Ishikawa (cell line): ENCODE data around the gene CACNA1C.

Experiments used
- CEBPB ChIP-seq: IDR thresholded peaks from 2 replicates; pipeline ENCODE4 v1.6.1; 2012
- CREB1 ChIP-seq: IDR thresholded peaks from 2 replicates; pipeline ENCODE4 v1.6.1; 2012; ENCODE audit warnings: low read depth
- EGR1 ChIP-seq: IDR thresholded peaks from 2 replicates; pipeline ENCODE4 v1.6.1; 2012
- EP300 ChIP-seq: IDR thresholded peaks from 2 replicates; pipeline ENCODE4 v1.6.1; 2012; ENCODE audit warnings: borderline replicate concordance
- FOXM1 ChIP-seq: IDR thresholded peaks from 2 replicates; pipeline ENCODE4 v1.6.1; 2012; ENCODE audit warnings: low read depth, borderline replicate concordance
- MAX ChIP-seq: IDR thresholded peaks from 2 replicates; pipeline ENCODE4 v1.6.1; 2012
- NFIC ChIP-seq: IDR thresholded peaks from 2 replicates; pipeline ENCODE4 v1.6.1; 2012
- RAD21 ChIP-seq: IDR thresholded peaks from 2 replicates; pipeline ENCODE4 v1.6.1; 2012; ENCODE audit warnings: low read depth
- REST ChIP-seq: IDR thresholded peaks from 2 replicates; pipeline ENCODE4 v1.6.1; 2012; ENCODE audit warnings: low read depth, mild to moderate bottlenecking
- TAF1 ChIP-seq: IDR thresholded peaks from 2 replicates; pipeline ENCODE4 v1.6.1; 2012; ENCODE audit warnings: low read depth, mild to moderate bottlenecking
- TCF12 ChIP-seq: IDR thresholded peaks from 2 replicates; pipeline ENCODE4 v1.6.1; 2012; ENCODE audit warnings: low read depth
- TEAD4 ChIP-seq: IDR thresholded peaks from 2 replicates; pipeline ENCODE4 v1.6.1; 2012
- USF1 ChIP-seq: IDR thresholded peaks from 2 replicates; pipeline ENCODE4 v1.6.1; 2012
- YY1 ChIP-seq: IDR thresholded peaks from 2 replicates; pipeline ENCODE4 v1.6.1; 2012; ENCODE audit warnings: low read depth
- ZBTB7A ChIP-seq: IDR thresholded peaks from 2 replicates; pipeline ENCODE4 v1.6.1; 2012; ENCODE audit warnings: low read depth

CACNA1C gene

GRCh38 chr12:2118061-2118460 is 65.3 kb downstream of the CACNA1C start:
- no peak for TF ChIP-seq FOXM1

GRCh38 chr12:2118481-2119255 is 65.9 kb downstream of the CACNA1C start:
- TF ChIP-seq FOXM1 = no peak
- TF ChIP-seq CREB1 = no peak
- no peak for TF ChIP-seq TAF1
- no peak for TF ChIP-seq REST
- TF ChIP-seq TEAD4 = no peak
- TF ChIP-seq RAD21 = no peak
- TF ChIP-seq ZBTB7A = no peak
- no peak for TF ChIP-seq EGR1

GRCh38 chr12:2119266-2119665 is 66.5 kb downstream of the CACNA1C start:
- TF ChIP-seq NFIC (no peak), REST (no peak), YY1 (no peak), FOXM1 (no peak), MAX (no peak), CEBPB (no peak), EGR1 (no peak), RAD21 (no peak), TAF1 (no peak), ZBTB7A (no peak), USF1 (no peak), TCF12 (no peak), TEAD4 (no peak), CREB1 (no peak)

- TF ChIP-seq NFIC (no peak), TEAD4 (no peak), EP300 (no peak), MAX (no peak), CEBPB (no peak), YY1 (no peak), ZBTB7A (no peak), CREB1 (no peak)
These were observed 68.4 kb downstream of the CACNA1C start for GRCh38 chr12:2120982-2121758.

- TF ChIP-seq EGR1 = no peak
- no peak for TF ChIP-seq TCF12
- no peak for TF ChIP-seq YY1
- no peak for TF ChIP-seq RAD21
These were observed 71.8 kb downstream of the CACNA1C start for GRCh38 chr12:2124466-2125023.

- TF ChIP-seq FOXM1 (no peak), EGR1 (no peak), ZBTB7A (no peak), YY1 (no peak), TEAD4 (no peak), MAX (no peak), USF1 (no peak), REST (no peak), NFIC (no peak), TCF12 (no peak), EP300 (no peak), CREB1 (no peak), TAF1 (no peak), RAD21 (no peak), CEBPB (no peak)
These were observed 73.1 kb downstream of the CACNA1C start for GRCh38 chr12:2125651-2126522.
